ENCODE measurements around the gene PIK3R6.

PIK3R6 gene

GRCh38 chr17:8799570-8800212 is 67.8 kb downstream of the PIK3R6 start:
- DNase-seq (ENCODE audit: low spot score): no peak
- FAIRE-seq: no peak

GRCh38 chr17:8798846-8799569 is 68.5 kb downstream of the PIK3R6 start, which contains the start of gene MFSD6L:
MFSD6L (minus strand) TSS chr17:8799365; CDS start chr17:8799120, 245 bp downstream.
- no peak for DNase-seq (ENCODE audit: low spot score)
- no peak for FAIRE-seq

DNA sequence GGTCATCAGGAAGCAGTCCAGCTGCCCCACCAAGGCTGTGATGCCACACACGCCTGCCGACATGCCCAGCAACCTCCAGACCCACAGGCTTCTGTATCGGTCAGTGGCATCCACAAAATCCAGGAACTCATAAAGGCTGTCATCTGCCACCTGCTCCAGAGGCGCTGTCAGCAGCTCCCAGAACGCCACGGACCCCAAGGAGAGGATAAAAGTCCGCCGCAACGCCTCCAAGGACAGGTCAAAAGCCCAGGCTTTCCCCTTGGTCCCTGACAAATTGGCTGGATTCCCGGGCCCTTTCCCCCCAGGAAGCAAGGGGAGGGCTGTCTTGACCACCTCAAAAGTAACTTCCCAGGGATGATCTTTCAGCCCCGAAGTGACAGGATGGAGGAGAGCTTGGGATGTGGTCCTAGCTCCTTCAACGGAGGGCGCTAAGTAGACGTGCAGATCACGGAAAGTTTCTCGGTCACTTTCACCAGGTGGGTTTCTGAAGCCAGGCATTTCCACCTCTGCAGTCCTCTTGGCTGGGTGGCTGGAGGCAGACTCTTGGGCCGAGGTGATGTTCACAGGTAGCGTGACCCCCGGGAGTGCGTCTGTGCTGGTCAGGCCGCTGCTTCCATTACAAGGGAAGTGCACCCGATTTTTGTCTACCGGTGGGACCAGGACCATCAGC is 69.2 kb downstream of the PIK3R6 start:
- FAIRE-seq (no peak), DNase-seq (ENCODE audit: low spot score) (no peak)

GRCh38 chr17:8797621-8798175 is 69.8 kb downstream of the PIK3R6 start:
- DNase-seq (ENCODE audit: low spot score): no peak
- no peak for FAIRE-seq

DNA sequence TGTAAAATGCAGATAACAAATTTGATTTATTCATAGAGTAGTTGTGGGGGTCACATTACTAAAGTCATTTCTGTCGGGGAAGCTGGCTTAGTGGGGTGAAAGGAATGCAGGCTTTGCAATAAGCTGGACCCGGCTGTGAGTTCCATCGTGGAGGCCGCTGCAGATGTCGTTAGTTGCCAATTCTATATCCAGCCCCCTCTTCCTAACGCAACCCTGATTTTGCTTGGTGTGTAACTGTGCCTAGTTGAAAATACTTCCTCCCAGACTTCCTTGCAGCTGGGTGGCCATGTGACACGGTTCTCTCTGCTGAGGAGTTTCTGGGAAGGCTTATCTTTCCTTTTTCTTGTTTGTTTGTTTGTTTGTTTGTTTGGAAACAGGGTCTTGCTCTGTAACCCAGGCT is 72.8 kb downstream of the PIK3R6 start:
- FAIRE-seq: no peak
- no peak for DNase-seq (ENCODE audit: low spot score)

GRCh38 chr17:8793649-8794048 is 73.8 kb downstream of the PIK3R6 start:
- no peak for FAIRE-seq
- DNase-seq (ENCODE audit: low spot score): no peak

GRCh38 chr17:8792646-8793045 is 74.8 kb downstream of the PIK3R6 start:
- DNase-seq (ENCODE audit: low spot score) (no peak), FAIRE-seq (no peak)

- peak; percentile 52 for DNase-seq (ENCODE audit: low spot score)
- FAIRE-seq: no peak
These were observed 75.6 kb downstream of the PIK3R6 start for GRCh38 chr17:8791910-8792270.

DNA sequence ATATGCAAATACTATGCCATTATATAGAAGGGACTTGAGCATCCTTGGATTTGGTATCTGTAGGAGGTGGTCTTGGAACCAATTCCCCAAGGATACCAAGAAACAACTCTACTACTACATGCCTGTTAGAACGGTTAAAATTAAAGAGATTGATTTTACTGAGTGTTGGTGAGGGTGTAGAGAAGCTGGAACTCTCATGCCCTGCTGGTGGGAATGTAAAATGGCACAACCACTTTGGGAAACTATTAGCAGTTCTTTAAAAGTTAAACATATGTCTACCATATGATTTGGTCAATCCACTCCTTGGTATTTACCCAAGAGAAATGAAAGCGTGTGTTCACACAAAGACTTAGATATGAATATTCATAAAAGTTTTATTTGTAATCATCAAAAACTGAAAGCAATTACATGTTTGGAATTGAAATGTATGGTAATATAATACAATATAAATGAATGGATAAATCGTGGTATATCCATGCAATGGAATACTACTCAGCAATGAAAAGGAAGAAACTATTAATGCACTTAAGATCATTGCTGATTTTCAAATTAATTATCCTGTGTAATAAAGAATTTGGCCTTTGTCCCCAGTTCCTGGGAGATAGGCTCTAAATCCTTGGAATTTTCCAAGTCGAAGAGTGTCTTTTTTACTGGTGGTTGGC is 76.1 kb downstream of the PIK3R6 start:
- FAIRE-seq (no peak), DNase-seq (ENCODE audit: low spot score) (no peak)

- DNase-seq (ENCODE audit: low spot score): no peak
- no peak for FAIRE-seq
These were observed 77.7 kb downstream of the PIK3R6 start for GRCh38 chr17:8789743-8790142.

DNA sequence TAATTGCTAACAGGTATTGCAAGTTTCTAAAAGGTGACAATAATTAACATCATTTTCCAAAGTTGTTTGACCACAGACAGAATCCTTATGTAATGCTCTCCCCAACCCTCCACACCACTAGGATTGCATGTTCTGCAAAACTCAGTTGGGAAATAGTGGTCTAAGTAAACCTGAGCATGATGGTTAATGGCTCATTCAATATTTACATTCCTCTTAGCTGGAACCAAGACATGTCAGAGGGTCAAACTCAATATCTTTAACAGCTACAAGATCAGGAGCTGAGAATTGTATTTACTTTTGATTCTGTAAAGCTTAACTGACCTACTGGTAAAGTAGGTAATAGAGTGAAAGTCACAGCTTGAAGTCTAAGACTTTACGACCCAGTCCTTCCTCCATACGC is 78.5 kb downstream of the PIK3R6 start:
- FAIRE-seq: no peak

DNA sequence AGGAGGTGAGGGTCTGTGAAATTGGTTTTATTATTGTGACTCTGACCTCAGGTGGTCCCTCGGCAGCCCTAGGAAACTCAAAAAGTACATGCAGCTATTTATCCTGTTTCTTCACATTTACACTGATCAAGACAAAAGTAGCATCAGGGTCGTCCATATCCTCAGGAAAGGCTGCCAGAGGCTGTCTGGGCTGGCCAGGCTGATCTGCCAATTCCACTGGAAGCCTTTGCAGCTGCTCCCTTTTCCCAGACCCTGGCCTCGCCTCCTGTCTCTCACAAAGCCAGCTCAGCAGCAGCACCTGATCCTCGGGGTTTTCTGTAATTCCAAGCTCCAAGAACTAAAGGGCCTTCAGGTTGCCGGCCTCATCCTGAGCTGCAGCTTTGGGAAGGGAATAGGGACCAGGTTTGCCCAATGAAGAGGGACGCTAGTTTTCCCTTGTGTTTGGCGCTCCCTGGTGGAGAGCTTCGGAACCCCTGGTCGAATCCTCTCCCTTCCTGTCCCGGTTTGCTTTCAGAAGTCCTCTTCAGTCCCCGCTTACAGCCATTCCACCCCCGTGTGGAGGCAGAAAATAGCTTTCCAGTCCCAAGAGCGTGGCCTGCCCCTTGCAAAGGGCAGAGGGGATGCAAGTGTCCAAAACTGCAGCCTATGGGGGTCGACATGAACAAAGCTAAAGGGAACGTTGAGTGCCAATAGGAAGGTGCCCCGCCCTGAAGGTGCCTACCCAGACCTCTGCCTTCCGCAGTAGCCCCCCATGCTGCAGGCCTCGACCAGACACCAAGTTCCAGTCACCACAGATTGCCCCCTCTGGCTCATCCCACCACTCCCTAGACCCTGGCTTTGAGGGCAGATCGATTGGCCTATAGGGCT is 81.7 kb downstream of the PIK3R6 start:
- FAIRE-seq (no peak), DNase-seq (ENCODE audit: low spot score) (peak; percentile 60)

More for the DNA sequence above, 78.5 kb downstream of the PIK3R6 start:
- DNase-seq (ENCODE audit: low spot score): no peak

DNA sequence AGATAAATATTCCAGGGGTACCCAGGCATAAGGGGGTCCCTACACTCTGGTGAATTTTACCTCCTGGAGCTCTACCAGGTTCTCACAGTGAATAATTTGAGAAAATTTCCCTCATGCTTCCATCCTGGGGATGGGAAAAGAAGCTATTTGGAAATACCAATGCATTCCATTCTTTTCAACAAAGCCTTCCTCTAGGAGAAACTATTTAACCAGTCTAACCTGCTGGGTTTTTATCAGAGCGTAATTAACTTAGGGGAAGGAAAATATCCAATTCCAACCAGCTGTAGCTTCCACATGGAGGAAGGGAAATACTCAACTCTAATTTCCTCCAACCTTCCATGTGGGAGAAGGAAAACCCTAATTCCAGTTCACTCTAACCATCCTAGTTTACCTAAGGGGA is 85.3 kb downstream of the PIK3R6 start:
- FAIRE-seq (no peak), DNase-seq (ENCODE audit: low spot score) (no peak)

- FAIRE-seq (no peak), DNase-seq (ENCODE audit: low spot score) (no peak)
These were observed 85.7 kb downstream of the PIK3R6 start for GRCh38 chr17:8781776-8782175.

DNA sequence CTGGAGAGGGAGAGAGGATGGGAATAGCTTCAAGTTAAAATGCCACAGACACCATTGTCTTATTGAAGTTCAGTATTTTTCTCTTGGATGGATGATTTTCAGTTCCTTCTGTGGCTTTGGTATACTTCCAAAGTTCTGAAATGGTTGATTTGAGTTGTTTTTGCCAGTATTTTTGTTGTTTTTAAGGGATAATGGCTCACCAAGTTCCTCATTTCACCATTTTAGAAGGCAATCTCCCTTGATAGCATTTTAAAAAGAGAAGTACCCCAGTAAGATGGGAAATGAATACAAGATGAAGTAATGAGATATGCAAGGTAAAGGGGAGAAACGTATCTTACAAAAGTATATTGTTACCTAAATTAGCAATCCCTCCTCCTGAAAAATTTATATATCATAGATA is 90.6 kb downstream of the PIK3R6 start:
- DNase-seq (ENCODE audit: low spot score) (no peak), FAIRE-seq (no peak)

DNA sequence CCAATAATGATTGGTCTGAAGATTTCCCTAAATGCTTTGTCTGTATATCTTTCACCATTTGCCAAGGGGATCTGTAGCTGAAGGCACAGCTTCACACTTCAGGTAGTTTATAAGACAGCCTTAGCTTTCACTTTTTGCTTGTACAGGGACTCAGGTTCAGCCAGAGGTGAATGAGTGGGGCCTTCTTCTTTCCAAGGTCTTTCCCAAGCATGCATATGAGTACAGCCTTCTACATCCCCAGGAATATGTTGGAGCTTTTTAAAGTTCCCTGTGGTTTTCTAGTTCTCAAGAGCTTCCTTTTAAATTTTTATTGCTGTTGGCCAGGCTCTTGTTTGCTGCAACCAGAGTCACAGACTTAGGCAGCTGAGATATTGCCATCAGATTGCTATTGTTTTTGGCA is 91.2 kb downstream of the PIK3R6 start:
- no peak for DNase-seq (ENCODE audit: low spot score)
- FAIRE-seq: no peak

DNA sequence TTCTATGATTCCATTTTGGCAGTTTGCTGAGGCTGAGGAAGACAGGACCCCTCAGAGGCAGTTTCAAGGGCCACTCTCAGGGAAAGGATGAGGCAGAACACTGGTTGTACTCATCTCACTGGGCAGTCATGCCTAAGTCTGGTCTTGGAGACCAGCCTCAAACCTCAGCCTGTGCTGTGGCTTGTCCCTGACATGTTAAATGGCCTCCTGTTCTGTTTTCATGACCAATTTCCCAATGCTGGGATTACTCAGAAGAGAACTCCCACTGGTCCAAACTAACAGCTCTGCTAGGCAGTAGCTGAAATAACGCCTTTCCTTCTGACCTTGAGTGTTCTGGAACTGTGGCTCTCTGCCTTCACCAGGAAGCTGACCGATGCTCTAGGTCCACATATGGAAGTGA is 100.7 kb downstream of the PIK3R6 start:
- DNase-seq (ENCODE audit: low spot score) (no peak), FAIRE-seq (no peak)

- FAIRE-seq (no peak), DNase-seq (ENCODE audit: low spot score) (no peak)
These were observed 105.5 kb downstream of the PIK3R6 start for GRCh38 chr17:8762012-8762411.

GRCh38 chr17:8758137-8758596 is 109.3 kb downstream of the PIK3R6 start, which contains the start of gene SPDYE4:
SPDYE4 (minus strand) TSS chr17:8758546; CDS start chr17:8758382, 164 bp downstream.
- DNase-seq (ENCODE audit: low spot score): no peak
- no peak for FAIRE-seq

DNA sequence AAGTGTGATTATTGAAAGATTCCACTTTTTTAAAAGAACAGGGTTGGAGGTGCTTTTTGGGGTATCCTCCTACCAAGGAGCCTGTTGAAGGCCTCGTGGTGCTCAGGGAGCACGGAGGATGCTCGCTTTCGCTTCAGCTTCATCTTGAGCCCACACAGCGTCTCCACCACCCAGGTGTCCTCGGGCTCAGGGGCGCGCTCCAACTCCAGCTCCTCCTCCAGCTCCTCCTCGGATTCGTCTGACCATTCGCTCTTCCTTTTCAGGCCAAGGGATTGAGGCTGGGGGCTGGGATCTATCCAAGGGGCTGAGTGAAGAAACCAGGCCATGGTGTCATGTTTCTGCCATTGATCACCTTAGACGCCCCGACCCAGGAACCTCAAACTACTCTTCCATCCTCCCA is 110.3 kb downstream of the PIK3R6 start:
- DNase-seq (ENCODE audit: low spot score) (no peak), FAIRE-seq (no peak)
